ENCODE data around the gene ZNF365. TPM values are rescaled to one million over a fixed set of nuclear protein-coding genes. Genes with fewer than 3 reads are reported as not detected.
"Not testable (repeated sequence)": the region's sequence is repeated elsewhere in the genome, so short reads cannot be mapped to it uniquely, and the experiment has no call there.

Gene ZNF365, protein sequence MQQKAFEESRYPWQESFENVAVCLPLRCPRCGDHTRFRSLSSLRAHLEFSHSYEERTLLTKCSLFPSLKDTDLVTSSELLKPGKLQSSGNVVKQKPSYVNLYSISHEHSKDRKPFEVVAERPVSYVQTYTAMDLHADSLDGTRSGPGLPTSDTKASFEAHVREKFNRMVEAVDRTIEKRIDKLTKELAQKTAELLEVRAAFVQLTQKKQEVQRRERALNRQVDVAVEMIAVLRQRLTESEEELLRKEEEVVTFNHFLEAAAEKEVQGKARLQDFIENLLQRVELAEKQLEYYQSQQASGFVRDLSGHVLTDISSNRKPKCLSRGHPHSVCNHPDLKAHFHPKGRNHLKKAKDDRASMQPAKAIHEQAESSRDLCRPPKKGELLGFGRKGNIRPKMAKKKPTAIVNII
- 6.3 TPM for total RNA-seq (ENCODE audit: insufficient read depth, low replicate concordance)

GRCh38 chr10:62373995-62374861 is at the start of gene ZNF365:
Gene ZNF365, plus strand, starts transcription at chr10:62374369. Its CDS starts 1,825 bp downstream, at chr10:62376194.
- peak; percentile 27 for DNase-seq (ENCODE audit: low spot score)

DNA sequence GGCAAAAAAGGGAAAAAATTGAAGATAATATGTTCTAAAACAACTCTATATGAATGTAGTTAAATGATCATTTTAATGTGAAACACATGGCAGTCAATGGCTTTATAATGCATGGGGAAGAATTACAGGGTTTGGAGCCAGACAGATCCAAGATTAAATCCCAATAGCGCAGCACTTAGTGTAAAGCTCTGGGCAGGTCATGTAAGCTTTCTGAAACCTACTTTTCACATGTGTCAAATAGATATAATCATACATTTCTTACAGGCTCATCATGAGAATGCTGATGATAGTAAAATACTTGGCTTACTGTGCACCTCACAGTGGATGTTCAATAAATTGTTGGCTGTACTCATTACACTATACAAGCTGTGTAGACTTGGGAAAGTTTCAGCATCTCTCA is 48.0 kb upstream of the ZNF365 start:
- DNase-seq (ENCODE audit: low spot score): no peak

GRCh38 chr10:62327885-62328284 is 46.3 kb upstream of the ZNF365 start:
- DNase-seq (ENCODE audit: low spot score): no peak

- DNase-seq (ENCODE audit: low spot score): no peak
Observed at GRCh38 chr10:62330213-62330612, 44.0 kb upstream of the ZNF365 start.

GRCh38 chr10:62332406-62332805 is 41.8 kb upstream of the ZNF365 start:
- DNase-seq (ENCODE audit: low spot score): no peak

DNA sequence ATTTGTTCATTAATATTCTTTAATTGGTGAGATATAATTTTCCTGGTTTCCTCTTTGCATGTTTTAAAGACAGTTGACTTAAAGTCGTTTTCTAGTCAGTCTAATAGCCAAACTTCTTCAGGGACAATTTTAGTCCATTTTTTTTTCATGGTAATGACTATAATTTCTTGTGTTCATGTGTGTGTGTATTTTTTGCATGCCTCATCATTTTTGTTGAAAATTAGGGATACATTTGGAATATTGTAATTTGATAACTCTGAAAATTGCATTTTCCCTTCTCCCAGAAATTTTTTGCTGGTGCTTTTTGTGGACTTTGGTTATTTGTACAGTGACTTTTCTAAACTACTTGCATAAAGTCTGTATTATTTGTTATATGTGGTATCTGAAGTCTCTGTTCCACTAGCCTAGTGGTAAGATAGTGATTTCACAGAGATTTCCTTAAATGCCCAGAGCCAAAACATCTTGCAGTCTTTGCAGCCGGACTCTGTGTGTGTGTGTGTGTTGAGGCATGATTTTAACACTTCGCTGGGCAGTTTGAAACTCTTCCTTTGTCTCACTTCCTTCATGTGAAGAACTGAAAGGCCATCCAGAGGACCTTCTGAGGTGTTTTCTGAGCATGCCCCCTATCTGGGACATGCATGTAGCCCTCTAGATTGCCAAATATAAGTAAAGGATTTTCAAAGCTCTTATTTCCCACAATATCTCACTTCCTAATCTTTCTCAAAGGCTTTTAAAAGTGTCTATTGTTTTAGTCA is 40.9 kb upstream of the ZNF365 start:
- no peak for DNase-seq (ENCODE audit: low spot score)

- DNase-seq (ENCODE audit: low spot score): no peak
Observed at GRCh38 chr10:62333988-62334682, 40.0 kb upstream of the ZNF365 start.

GRCh38 chr10:62335326-62335725 is 38.8 kb upstream of the ZNF365 start:
- no peak for DNase-seq (ENCODE audit: low spot score)

DNA sequence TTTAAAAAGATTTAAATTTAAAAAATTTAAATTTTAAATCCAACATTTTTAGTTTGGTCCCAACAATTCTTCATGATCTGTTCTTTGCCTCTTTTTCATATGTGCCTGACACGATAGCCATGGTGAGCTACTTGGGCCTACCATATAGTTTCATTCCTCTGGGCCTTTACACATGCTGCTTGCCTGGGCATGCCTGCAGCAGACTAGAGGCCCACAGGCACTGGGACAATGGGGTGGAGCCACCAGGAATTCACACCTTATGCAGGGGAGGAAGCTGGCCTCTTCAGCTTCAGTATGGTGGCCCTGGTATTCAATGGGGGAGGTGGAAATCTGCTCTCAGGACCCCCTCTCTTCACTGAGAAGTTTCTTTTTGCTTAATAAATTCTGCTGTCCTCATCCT is 37.8 kb upstream of the ZNF365 start:
- no peak for DNase-seq (ENCODE audit: low spot score)

- no peak for DNase-seq (ENCODE audit: low spot score)
Observed at GRCh38 chr10:62341419-62341818, 32.8 kb upstream of the ZNF365 start.

DNA sequence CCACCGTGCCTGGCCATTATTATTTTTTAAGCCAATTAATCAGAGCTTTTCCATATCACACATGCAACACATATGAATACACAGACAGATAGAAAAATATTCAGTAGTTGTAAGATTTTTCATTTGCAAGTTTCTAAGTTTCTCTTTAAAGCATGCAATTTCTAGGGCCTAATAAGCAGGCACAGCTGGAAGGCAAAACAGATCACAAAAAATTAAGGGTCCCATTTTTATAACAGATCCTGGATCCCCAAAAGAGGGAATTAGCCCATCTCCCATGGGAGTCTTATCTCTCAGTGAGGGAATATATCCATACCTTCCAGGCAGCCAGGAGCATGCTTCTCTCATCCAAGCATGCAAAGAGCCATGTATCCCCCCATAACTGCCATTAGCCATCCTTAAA is 31.2 kb upstream of the ZNF365 start:
- no peak for DNase-seq (ENCODE audit: low spot score)

GRCh38 chr10:62348029-62348428 is 26.1 kb upstream of the ZNF365 start:
- DNase-seq (ENCODE audit: low spot score): no peak

GRCh38 chr10:62352356-62352970 is 21.7 kb upstream of the ZNF365 start:
- DNase-seq (ENCODE audit: low spot score): no peak

DNA sequence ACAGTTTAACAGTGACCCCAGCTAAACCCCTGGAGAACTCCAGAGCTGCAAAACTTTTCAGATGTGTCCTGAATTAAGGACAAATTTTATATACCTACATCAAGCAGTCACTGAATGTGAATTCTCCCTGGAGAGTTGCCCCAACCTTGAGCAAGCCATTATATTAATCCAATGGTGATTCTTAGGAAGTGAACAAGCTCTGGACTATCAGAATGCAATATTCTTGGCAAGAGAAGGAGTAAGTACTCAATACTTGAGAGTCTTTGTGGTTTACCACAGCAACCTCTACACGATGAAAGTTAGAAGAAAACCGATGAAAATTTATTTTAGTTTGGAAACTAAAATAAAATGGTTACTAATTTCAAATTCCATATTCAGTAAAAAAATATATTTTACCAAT is 19.3 kb upstream of the ZNF365 start:
- no peak for DNase-seq (ENCODE audit: low spot score)

- DNase-seq (ENCODE audit: low spot score): no peak
Observed at GRCh38 chr10:62356447-62356846, 17.7 kb upstream of the ZNF365 start.

DNA sequence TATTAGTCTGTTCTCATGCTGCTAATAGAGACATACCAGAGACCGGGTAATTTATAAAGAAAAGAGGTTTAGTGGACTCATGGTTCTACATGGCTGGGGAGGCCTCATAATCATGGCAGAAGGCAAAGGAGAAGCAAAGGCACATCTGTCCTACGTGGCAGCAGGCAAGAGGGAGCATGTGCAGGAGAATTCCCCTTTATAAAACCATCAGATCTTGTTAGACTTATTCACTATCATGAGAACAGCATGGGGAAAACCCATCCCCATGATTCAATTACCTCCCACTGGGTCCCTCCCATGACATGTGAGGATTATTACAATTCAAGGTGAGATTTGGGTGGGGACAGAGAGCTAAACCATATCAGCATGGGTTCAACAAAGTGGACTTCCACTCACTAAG is 16.0 kb upstream of the ZNF365 start:
- DNase-seq (ENCODE audit: low spot score): not testable (repeated sequence)

GRCh38 chr10:62373639-62373994 is 552 bp upstream of the ZNF365 start:
- no peak for DNase-seq (ENCODE audit: low spot score)

- DNase-seq (ENCODE audit: low spot score): peak; percentile 9
Observed at GRCh38 chr10:62374862-62375710, 917 bp downstream of the ZNF365 start.

DNA sequence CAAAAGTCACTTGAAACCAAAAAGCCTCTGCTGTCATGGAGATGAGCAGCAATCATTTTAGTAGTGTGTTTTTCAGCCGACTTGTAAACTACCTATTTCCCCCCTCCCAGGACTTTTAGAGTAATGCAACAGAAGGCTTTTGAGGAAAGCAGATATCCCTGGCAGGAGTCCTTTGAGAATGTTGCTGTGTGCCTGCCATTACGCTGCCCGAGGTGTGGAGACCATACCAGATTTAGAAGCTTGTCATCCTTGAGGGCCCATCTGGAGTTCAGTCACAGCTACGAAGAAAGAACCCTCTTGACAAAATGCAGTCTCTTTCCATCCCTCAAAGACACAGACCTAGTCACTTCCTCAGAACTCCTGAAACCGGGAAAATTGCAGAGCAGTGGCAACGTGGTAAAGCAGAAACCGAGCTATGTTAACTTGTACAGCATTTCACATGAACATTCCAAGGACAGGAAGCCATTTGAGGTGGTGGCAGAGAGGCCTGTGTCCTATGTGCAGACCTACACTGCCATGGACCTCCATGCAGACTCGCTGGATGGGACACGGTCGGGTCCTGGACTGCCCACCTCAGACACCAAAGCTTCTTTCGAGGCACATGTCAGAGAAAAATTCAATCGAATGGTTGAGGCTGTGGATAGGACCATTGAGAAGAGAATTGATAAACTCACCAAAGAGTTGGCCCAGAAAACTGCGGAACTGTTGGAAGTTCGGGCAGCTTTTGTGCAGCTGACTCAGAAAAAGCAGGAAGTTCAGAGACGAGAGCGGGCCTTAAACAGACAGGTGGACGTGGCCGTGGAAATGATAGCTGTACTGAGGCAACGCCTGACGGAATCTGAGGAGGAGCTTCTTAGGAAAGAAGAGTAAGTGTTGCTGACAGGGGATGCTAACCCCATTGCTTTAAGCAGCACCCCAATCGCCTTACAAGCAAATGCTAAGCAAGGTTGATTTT is 2.2 kb downstream of the ZNF365 start:
- DNase-seq (ENCODE audit: low spot score): no peak
